Caco-2 (cell line): Measurements from ENCODE around the gene HES3. TPM values are rescaled to one million over a fixed set of nuclear protein-coding genes. Genes with fewer than 3 reads are reported as not detected.
"Not testable (repeated sequence)": the region's sequence is repeated elsewhere in the genome, so short reads cannot be mapped to it uniquely, and the experiment has no call there.

Source experiments
- BruUV-seq: library from RNA; stranded (reverse); fragments of 400-500 nt; replicated peaks from 2 replicates; lab custom pipeline; 2021; lab: Mats Ljungman, UMichigan
- CTCF ChIA-PET: fragments of 300-600 bp; sonication (Branson Sonifier 250); formaldehyde crosslinking; loops from one replicate; lab custom pipeline; 2022; ENCODE audit warnings: antibody characterized with exemption; lab: Charles Lee
- POLR2A ChIA-PET: fragments of 300-600 bp; sonication (Branson Sonifier 250); formaldehyde crosslinking; loops from one replicate; lab custom pipeline; 2022; ENCODE audit warnings: antibody characterized with exemption; lab: Charles Lee
- DNase-seq, 2 experiments: peaks; one replicate each; pipeline versions ENCODE4 v3.0.0 to v3.0.0-alpha.2; 2020 to 2022
- H3K27me3 ChIP-seq: replicated peaks from 2 replicates; pipeline ENCODE4 v1.6.0; 2011; ENCODE audit warnings: low read length; ENCODE audit not compliant: control insufficient read depth, insufficient read depth
- H3K36me3 ChIP-seq: 2 replicates; pipeline ENCODE4 v1.5.1; 2011; ENCODE audit warnings: low read length; ENCODE audit not compliant: control insufficient read depth, insufficient read depth
- H3K4me1 ChIP-seq: fragments of 250-450 bp; sonication (Bioruptor Pico); 2 replicates; pipeline ENCODE4 v1.5.1; 2020; ENCODE audit warnings: mild to moderate bottlenecking
- H3K4me3 ChIP-seq: 2 replicates; pipeline ENCODE4 v1.5.1; 2011; ENCODE audit warnings: low read depth, mild to moderate bottlenecking, control low read depth, low read length
- H3K9me3 ChIP-seq: fragments of 250-450 bp; sonication (Bioruptor Pico); 2 replicates; pipeline ENCODE4 v1.5.1; 2020; ENCODE audit warnings: mild to moderate bottlenecking, moderate library complexity
- H3K27ac Mint-ChIP-seq: one replicate; pipeline ENCODE4 v1.8.0; 2022; ENCODE audit warnings: mixed read lengths; ENCODE audit not compliant: unreplicated experiment
- H3K27me3 Mint-ChIP-seq: one replicate; pipeline ENCODE4 v1.8.0; 2022; ENCODE audit warnings: mixed read lengths; ENCODE audit not compliant: insufficient read depth, unreplicated experiment
- H3K36me3 Mint-ChIP-seq: one replicate; pipeline ENCODE4 v1.8.0; 2022; ENCODE audit warnings: mild to moderate bottlenecking, mixed read lengths; ENCODE audit not compliant: insufficient read depth, unreplicated experiment
- H3K4me1 Mint-ChIP-seq: one replicate; pipeline ENCODE4 v1.8.0; 2022; ENCODE audit warnings: low read depth, mixed read lengths; ENCODE audit not compliant: unreplicated experiment
- H3K4me3 Mint-ChIP-seq: one replicate; pipeline ENCODE4 v1.8.0; 2022; ENCODE audit warnings: mild to moderate bottlenecking, moderate library complexity, mixed read lengths; ENCODE audit not compliant: unreplicated experiment
- H3K9me3 Mint-ChIP-seq: one replicate; pipeline ENCODE4 v1.8.0; 2022; ENCODE audit warnings: mixed read lengths; ENCODE audit not compliant: unreplicated experiment
- intact Hi-C: fragments of 100-400 bp; cut with micrococcal nuclease; formaldehyde crosslinking; loops from one replicate; pipeline ENCODE4 v1.10.0; 2022; ENCODE audit not compliant: unreplicated experiment
- total RNA-seq: library from RNA; stranded (reverse); gene quantifications from 2 replicates; pipeline ENCODE4 v1.2.3, GENCODE V29; 2022
- TF ChIP-seq, protein P1 (sequence below), 2 experiments: fragments of 200-600 bp in 1 of 2; IDR thresholded peaks; 1 replicate in 1 of 2; 2 replicates in 1 of 2; pipeline versions ENCODE4 v1.5.1 to v1.8.0; 2011 to 2022; ENCODE audit warnings: antibody characterized with exemption in 1 of 2, control low read depth in 1 of 2, inconsistent platforms in 1 of 2, low read depth in 1 of 2, low read length in 1 of 2, mild to moderate bottlenecking in 1 of 2, moderate library complexity in 1 of 2; ENCODE audit not compliant: insufficient read depth in 1 of 2, severe bottlenecking in 1 of 2, unreplicated experiment in 1 of 2

The HES3 gene
- total RNA-seq, 1 experiment from 2014 or later, result not detected

DNA sequence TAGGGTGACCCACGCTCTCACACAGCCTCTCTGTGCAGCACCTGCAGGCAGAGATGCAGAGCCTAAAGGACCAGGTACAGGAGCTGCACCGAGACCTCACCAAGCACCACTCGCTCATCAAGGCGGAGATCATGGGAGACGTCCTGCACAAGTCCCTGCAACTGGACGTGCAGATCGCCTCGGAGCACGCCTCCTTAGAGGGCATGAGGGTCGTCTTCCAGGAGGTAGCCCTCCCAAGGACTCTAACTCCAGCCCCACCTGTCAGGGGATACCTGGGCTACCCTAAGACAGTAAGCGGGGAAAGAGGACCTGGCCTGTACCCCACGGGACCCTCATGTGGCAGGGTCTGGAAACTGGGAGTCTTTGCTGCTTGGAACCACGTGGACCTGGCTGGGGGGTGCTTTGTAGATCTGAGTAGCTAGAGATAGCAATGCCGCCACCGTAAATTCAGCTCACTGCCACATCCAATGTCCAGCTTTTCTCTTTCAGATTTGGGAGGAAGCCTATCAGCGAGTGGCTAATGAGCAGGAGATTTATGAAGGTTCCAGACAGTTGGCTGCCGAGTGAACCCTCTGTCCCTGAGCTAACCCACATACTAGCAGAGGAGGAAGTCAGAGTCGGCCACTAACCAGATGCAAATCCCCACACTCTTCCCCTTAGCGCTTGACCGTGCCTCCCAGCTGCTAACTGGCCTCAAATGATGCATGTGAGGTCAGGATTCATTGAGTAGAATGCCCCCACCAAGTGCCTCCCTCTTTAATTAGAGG lies 31.6 kb upstream of the HES3 start:
- Mint-ChIP-seq H3K4me1 (no peaks in the 10 kb centered on the region), H3K9me3 (no peaks in the 10 kb centered on the region), H3K27ac (peak overlapping the region; percentile 39), H3K4me3 (no peak overlapping the region), H3K36me3 (peaks cover 6% of the 10 kb centered on the region), H3K27me3 (no peaks in the 10 kb centered on the region)
- H3K27me3 ChIP-seq, result no peaks in the 10 kb centered on the region
- H3K36me3 ChIP-seq, result no peaks in the 10 kb centered on the region
- no peaks in the 10 kb centered on the region for H3K4me1 ChIP-seq
- POLR2A ChIA-PET, result no interaction called here
- no peak for DNase-seq
- TF ChIP-seq, protein P1, sequence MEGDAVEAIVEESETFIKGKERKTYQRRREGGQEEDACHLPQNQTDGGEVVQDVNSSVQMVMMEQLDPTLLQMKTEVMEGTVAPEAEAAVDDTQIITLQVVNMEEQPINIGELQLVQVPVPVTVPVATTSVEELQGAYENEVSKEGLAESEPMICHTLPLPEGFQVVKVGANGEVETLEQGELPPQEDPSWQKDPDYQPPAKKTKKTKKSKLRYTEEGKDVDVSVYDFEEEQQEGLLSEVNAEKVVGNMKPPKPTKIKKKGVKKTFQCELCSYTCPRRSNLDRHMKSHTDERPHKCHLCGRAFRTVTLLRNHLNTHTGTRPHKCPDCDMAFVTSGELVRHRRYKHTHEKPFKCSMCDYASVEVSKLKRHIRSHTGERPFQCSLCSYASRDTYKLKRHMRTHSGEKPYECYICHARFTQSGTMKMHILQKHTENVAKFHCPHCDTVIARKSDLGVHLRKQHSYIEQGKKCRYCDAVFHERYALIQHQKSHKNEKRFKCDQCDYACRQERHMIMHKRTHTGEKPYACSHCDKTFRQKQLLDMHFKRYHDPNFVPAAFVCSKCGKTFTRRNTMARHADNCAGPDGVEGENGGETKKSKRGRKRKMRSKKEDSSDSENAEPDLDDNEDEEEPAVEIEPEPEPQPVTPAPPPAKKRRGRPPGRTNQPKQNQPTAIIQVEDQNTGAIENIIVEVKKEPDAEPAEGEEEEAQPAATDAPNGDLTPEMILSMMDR (IDR thresholded peaks at IDR 0.05; ENCODE audit: insufficient read depth in 1 of 2, low read depth in 1 of 2, low read length in 1 of 2, severe bottlenecking in 1 of 2, unreplicated experiment in 1 of 2), result no peak
- CTCF ChIA-PET, result no interaction called here
- no peaks in the 10 kb centered on the region for H3K9me3 ChIP-seq
- BruUV-seq, result no TSS peak
- no peak overlapping the region for H3K4me3 ChIP-seq
- intact Hi-C loops, result no loop called here

DNA sequence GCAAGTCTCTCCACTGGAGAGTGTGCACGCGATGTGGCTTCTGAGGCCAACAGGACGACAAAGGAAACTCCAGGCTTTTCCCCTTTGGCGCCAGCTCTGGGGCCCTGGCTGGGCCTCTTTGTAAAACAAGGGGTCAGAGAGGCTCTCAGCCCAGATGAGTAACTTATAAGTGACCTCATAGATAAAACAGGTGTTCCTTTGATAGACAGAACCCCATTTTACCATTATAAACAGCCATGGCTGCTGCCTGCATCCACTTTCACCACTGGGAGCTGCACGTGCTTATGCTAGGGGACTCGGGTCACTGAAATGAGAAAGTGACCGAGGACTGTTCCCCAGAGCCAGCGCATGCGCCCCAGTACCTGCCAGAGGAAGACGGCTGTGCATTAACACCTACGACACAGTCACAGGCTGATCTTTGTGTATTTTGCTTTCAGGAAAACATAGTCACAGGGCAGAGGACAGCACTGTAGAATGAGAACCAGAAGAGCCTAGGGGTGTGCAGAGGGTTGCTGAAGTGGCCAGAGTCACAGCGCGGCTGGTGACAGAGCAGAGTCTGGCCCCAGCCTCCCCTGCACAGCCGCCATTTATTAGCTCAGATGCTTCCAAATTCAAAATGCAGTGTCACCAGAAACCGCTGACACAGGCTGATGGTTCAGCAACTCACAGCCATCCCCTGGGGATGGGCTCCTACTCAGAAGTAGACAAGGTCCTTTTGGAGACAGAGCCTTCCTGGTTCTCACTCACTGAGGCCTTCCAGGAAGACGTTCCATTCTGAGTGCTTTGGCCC lies 25.4 kb upstream of the HES3 start:
- Mint-ChIP-seq H3K36me3 (peaks cover 22% of the 10 kb centered on the region), H3K27me3 (no peaks in the 10 kb centered on the region), H3K9me3 (no peaks in the 10 kb centered on the region), H3K4me1 (no peaks in the 10 kb centered on the region), H3K27ac (no peak overlapping the region), H3K4me3 (no peak overlapping the region)
- H3K36me3 ChIP-seq, result no peaks in the 10 kb centered on the region
- TF ChIP-seq, protein P1 (IDR thresholded peaks at IDR 0.05; ENCODE audit: insufficient read depth in 1 of 2, low read depth in 1 of 2, low read length in 1 of 2, severe bottlenecking in 1 of 2, unreplicated experiment in 1 of 2), result no peak
- peaks cover 8% of the 10 kb centered on the region; the same call in 1 of the 2 replicates for H3K4me1 ChIP-seq
- ChIA-PET CTCF (interaction anchor here (0.5 kb wide), 1 partner anchor 117 kb away, joined by 4 read pairs; no protein-coding TSS in a partner anchor), POLR2A (no interaction called here)
- H3K27me3 ChIP-seq, result no peaks in the 10 kb centered on the region
- no peaks in the 10 kb centered on the region for H3K9me3 ChIP-seq
- H3K4me3 ChIP-seq, result no peak overlapping the region
- no TSS peak for BruUV-seq
- DNase-seq, result no peak
- intact Hi-C loops, result no loop called here

DNA sequence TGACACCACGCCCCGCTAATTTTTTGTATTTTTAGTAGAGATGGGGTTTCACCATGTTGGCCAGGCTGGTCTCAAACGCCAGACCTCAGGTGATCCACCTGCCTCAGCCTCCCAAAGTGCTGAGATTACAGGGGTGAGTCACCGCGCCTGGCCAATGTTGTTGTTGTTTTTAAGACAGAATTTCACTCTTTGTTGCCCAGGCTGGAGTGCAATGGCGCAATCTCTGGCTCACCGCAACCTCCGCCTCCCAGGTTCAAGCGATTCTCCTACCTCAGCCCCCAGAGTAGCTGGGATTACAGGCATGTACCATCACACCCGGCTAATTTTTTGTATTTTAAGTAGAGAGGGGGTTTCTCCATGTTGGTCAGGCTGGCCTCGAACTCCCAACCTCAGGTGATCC lies 24.3 kb upstream of the HES3 start:
- intact Hi-C loops, H3K27me3 ChIP-seq, BruUV-seq, H3K27ac Mint-ChIP-seq, H3K9me3 ChIP-seq, H3K4me3 Mint-ChIP-seq, H3K27me3 Mint-ChIP-seq, POLR2A ChIA-PET, DNase-seq, H3K4me3 ChIP-seq, H3K4me1 Mint-ChIP-seq, H3K9me3 Mint-ChIP-seq, H3K36me3 ChIP-seq, CTCF ChIA-PET: not testable (repeated sequence)
- peaks cover 33% of the 10 kb centered on the region for H3K36me3 Mint-ChIP-seq
- H3K4me1 ChIP-seq, result peaks cover 19% of the 10 kb centered on the region
